IPS DF 6.9 (cell line): ENCODE data around the gene TWIST2.

Experiments used
- DNase-seq: peaks from one replicate; pipeline ENCODE4 v3.0.0-alpha.2; 2013; ENCODE audit warnings: low read depth, low spot score
- H3K27ac ChIP-seq: one replicate; pipeline ENCODE4 v1.5.1; 2013; ENCODE audit warnings: low read length, control low read depth
- H3K27me3 ChIP-seq: 2 replicates; pipeline ENCODE4 v1.6.1; 2013; ENCODE audit warnings: mild to moderate bottlenecking, low read length; ENCODE audit not compliant: control insufficient read depth, insufficient read depth
- H3K36me3 ChIP-seq: 2 replicates; pipeline ENCODE4 v1.6.1; 2013; ENCODE audit warnings: low read length; ENCODE audit not compliant: control insufficient read depth, insufficient read depth
- H3K4me1 ChIP-seq: 2 replicates; pipeline ENCODE4 v1.6.1; 2013; ENCODE audit warnings: low read length; ENCODE audit not compliant: control insufficient read depth, insufficient read depth
- H3K4me3 ChIP-seq: 2 replicates; pipeline ENCODE4 v1.5.1; 2013; ENCODE audit warnings: mild to moderate bottlenecking, low read length
- H3K9me3 ChIP-seq: 2 replicates; pipeline ENCODE4 v1.6.1; 2013; ENCODE audit warnings: low read length, inconsistent platforms; ENCODE audit not compliant: control insufficient read depth, insufficient read depth
- WGBS: extraction: QIAGEN DNeasy Blood & Tissue Kit; methylation state at CpG from one replicate; pipeline ENCODE4 v1.1.7; 2013; ENCODE audit warnings: mixed read lengths, missing lambda C conversion rate; ENCODE audit not compliant: insufficient read length, insufficient coverage; 5-methylcytosine and 5-hydroxymethylcytosine counted together

The TWIST2 gene

DNA sequence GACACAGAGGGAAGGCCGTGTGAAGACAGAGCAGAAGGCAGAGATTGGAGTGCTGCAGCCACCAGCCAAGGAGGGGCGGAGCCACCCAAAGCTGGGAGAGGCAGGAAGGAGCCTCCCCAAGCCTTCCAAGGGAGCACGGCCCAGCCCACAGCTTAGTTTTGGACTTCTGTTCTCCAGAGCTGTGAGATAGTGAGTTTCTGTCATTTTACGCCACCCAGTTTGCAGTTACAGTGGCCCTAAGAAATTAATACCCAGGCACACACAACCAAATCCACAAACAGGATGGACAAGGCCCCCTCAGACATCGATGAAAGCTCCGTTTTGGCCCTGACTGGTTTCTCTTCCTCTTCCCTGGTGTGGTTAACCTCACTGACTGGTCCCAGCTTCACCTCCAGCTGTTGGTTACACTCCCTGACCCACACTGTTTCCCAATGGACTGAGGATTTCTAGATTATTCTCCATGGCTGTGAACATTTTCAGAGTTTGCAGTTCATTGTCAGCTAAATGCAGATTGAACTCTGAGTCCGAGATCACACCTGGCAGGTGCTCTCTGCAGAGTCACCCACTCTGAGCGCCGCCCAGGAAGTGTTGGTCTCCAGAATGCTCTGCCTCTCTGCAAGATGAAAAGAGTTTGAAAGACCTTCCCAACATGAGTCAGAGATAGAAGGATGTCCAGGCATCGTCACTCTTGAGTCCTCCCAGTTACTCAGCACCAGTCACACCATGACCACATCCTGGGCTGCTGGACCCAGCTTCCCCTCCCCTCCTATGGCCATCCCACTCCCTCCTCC lies 100.2 kb downstream of the TWIST2 start:
- no peak overlapping the region for H3K27ac ChIP-seq
- no peak for DNase-seq
- peaks cover 29% of the 10 kb centered on the region for H3K9me3 ChIP-seq
- WGBS: no CpG with 5 or more reads among the region's 10 CpGs
- H3K36me3 ChIP-seq: no peaks in the 10 kb centered on the region
- H3K4me3 ChIP-seq: no peak overlapping the region
- no peaks in the 10 kb centered on the region for H3K4me1 ChIP-seq
- no peaks in the 10 kb centered on the region for H3K27me3 ChIP-seq

DNA sequence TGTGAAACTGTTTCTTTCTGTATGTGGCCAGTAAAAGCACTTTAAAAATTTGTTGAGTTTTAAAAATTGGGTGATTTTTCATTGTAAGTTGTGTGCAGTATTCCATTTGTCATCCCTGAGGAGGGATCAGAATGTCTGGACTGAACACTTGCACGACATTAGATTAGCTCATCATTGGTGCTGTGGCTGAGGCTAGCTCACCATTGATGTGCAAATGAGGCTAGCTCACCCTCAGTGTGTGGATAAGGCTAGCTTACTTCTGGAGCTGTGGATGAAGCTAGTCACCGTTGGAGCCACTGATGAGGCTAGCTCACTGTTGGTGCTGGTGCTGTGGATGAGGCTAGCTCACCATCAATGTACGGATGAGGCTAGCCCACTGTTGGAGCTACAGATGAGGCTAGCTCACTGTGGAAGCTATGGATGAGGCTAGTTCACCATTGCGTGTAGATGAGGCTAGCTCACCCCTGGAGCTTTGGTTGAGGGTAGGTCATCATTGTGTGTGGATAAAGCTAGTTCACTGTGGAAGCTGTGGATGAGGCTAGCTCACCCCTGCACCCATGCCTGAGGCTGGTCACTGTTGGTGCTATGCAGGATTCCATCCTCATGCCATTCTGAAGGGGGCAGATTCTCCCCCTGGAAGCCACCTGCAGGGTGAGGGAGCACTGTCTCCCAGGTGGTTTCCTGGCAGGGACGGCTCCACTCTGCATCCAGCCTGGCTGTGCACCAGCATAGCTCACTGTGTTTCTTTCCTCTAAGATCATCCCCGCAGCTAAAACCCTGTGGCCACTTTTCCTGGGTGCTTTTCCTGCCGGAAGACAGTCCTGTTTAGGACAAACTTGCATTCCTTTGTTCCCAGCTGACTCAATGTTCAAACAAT lies 101.1 kb downstream of the TWIST2 start:
- no CpG with 5 or more reads among the region's 7 CpGs for WGBS
- Histone ChIP-seq H3K9me3 (peaks cover 27% of the 10 kb centered on the region), H3K27ac (no peak overlapping the region), H3K27me3 (no peaks in the 10 kb centered on the region), H3K4me3 (no peak overlapping the region), H3K4me1 (no peaks in the 10 kb centered on the region), H3K36me3 (no peaks in the 10 kb centered on the region)
- DNase-seq: no peak

DNA sequence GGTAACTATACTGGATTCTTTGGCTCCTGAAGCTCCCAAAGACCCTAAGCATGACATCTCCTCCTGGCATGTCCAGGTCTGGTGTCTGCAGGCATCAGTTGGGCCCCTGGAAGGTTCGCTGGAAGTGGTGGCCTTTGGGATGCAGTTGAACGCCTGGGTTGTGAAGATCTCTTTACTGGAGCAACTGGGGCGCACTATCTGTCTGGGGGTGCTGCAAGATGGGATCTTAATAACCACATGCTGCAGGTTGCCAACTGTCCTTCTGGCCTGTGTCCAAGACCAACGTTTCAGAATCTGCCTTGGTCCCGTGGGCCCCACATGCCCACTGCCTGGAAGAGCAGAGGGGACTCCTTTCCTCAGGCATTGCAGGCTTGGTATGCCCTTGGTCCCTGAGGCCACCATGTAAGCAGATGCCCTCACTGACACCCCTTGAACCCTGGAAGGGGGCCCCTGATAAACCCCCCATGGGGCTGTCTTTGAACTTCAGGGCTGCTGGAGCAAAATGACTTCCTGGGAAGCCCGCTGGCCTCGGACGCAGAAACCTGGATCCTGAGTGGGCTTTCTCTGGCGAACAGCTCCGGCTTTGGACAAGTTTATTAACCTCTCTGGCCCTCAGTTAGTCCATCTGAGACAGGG lies 101.9 kb downstream of the TWIST2 start:
- Histone ChIP-seq H3K27me3 (no peaks in the 10 kb centered on the region), H3K4me1 (no peaks in the 10 kb centered on the region), H3K36me3 (no peaks in the 10 kb centered on the region), H3K27ac (no peak overlapping the region), H3K4me3 (no peak overlapping the region), H3K9me3 (peaks cover 27% of the 10 kb centered on the region)
- WGBS: no CpG with 5 or more reads among the region's 10 CpGs
- no peak for DNase-seq

DNA sequence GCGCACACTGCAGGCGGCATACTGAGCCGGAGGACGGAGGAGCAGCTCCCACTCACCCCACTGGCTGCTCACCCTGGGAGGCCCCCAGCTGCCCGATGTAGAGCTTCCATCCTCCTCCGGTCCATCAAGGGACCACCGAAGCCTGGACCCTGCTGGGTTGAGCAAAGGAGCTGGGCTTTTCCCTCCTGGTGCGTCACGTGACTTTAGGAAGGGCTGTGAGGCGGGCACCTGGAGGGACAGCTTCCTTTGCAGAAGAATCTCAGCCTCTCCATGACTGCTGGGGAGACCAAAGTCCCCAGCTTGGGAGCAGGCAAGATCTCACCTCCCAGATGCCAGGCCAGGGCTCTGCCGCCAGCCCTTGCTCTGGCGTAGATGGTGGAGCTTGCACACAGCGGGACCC lies 102.7 kb downstream of the TWIST2 start:
- Histone ChIP-seq H3K4me1 (no peaks in the 10 kb centered on the region), H3K36me3 (no peaks in the 10 kb centered on the region), H3K4me3 (no peak overlapping the region), H3K27me3 (no peaks in the 10 kb centered on the region), H3K27ac (no peak overlapping the region), H3K9me3 (peaks cover 32% of the 10 kb centered on the region)
- WGBS: no CpG with 5 or more reads among the region's 13 CpGs
- DNase-seq: no peak

DNA sequence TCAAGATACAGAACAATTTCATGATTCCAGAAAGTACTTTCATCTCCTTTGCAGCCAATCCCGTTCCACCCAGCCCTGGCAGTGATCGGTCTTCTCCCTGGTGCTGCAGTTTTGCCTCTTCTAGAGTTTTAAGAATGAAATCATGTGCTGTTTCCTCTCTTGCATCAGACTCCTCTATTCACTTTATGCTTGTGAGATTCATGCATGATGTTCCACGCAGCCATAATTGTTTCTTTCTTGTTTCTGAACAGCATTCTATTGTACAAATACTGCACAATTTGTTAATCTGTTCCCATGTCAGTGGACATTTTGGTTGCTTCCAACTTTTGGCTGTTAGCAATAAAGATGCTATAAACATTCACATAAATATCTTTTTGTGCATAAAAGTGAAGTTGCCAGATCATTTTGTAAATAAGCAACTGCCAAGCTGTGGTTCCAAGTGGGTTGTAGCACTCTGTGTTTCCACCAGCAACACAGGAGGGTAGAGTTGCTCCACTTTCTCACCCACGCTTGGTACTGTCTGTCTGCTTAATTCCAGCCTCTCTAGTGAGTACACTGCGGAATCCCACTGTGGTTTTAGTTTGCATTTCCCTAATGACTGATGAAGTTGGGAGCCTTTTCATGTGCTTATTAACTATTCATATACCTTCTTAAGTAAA lies 104.5 kb downstream of the TWIST2 start:
- Histone ChIP-seq H3K36me3 (no peaks in the 10 kb centered on the region), H3K27ac (no peak overlapping the region), H3K27me3 (no peaks in the 10 kb centered on the region), H3K4me1 (no peaks in the 10 kb centered on the region), H3K4me3 (no peak overlapping the region), H3K9me3 (peaks cover 35% of the 10 kb centered on the region)
- no peak for DNase-seq
- no CpG with 5 or more reads among the region's 5 CpGs for WGBS

DNA sequence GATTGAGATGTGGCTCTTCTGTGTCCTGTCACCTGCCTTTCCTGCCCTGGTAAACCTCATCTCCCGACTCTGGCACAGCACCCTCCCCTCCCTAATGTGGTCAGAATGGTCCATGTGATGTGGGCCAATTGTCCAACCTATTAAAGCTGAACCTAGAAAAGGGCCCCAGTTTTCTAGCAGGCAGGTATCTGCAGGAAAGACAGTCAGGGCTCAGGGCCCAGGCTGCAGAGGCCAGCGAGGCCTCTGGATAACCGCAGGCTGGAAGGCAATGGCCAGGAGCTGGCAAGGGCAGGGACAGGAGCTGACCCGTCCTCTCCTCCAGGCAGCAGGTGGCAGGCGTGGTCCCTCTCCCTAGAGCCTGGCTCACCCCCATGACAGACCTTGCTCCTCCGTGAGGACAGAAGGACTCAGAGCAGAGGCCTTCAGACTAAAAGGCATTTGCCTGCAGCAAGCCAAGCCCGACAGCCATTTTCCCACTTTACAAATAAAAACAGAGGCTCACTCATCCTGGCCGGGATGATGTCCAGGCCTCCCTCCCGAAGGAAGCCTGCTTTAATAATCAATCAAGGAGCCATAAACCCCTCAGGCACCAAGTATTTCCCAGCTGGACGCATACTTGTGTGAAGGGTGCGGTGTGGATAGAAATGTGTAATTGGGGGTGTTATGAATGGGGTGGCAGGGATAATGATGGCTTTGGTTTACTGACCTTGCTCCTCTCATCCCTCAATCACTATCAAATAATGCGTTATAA lies 107.1 kb downstream of the TWIST2 start:
- DNase-seq: no peak
- no peaks in the 10 kb centered on the region for H3K36me3 ChIP-seq
- WGBS: no CpG with 5 or more reads among the region's 12 CpGs

DNA sequence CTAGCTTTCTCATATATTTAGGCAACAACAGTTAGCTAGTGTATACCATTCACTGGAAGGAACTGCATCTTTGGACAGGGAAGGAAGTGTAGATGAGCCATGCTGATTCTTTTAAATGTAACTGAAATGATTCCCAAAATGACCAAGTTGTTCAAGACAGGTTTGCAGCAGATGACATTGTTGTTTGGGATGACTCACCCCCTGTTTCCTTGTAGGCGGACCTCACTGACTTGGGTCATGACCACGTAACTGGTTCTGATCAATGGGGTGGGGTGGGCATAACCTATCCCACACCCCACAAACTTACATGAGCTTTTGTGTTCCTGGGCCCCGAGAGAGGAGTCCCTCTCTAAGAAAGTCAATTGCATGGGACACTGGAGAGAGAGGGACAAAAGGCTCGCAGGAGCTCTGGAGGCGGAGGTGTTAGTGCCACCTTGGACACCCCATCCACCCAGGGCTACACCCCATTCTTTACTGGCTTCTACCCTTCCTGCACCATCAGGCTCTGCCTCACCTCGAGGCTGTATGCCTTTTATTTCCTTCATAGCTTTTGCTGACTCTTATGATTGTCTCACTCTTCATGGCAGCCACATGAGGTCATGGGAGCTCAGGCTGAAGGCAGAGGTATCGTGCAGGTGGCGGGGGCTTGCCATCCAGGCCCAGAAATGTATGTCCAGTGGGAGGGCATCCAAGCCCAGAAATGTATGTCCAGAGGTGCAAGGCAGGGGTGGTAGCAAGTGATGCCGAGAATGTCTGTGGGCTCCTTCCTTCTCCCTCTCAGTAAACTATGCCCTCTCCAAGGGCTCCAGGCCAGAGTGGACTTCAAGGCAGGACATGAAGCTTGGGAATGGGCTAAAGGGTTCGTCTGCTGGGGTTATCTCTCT lies 108.0 kb downstream of the TWIST2 start:
- no peak overlapping the region for H3K4me3 ChIP-seq
- no CpG with 5 or more reads among the region's 10 CpGs for WGBS
- peaks cover 17% of the 10 kb centered on the region for H3K9me3 ChIP-seq
- H3K27ac ChIP-seq: no peak overlapping the region
- H3K36me3 ChIP-seq: no peaks in the 10 kb centered on the region
- no peaks in the 10 kb centered on the region for H3K4me1 ChIP-seq
- no peak for DNase-seq
- no peaks in the 10 kb centered on the region for H3K27me3 ChIP-seq

More for the DNA sequence above, 107.1 kb downstream of the TWIST2 start:
- H3K9me3 ChIP-seq: peaks cover 25% of the 10 kb centered on the region
- no peaks in the 10 kb centered on the region for H3K4me1 ChIP-seq
- no peaks in the 10 kb centered on the region for H3K27me3 ChIP-seq
- no peak overlapping the region for H3K27ac ChIP-seq
- no peak overlapping the region for H3K4me3 ChIP-seq

DNA sequence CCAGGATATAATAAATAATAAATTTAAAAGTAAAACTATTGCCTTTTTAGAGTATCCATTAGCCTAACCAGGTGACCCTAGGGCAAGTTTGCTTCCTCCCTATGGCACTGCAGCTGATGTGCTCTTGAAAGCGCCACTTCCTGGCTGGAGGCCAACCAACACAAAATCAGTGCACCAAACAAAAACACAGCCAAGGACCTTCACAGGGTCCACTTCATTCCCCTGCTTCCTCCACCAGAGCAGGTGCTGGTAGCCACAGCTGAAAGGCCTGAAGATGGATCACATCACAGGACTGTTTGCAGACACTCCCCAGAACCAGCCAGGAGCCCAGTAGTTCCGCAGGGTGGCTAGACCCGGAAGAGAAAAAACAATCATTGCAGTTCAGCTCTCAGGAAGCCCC lies 108.8 kb downstream of the TWIST2 start:
- WGBS: no CpG with 5 or more reads among the region's 3 CpGs
- Histone ChIP-seq H3K27ac (no peak overlapping the region), H3K27me3 (no peaks in the 10 kb centered on the region), H3K9me3 (peaks cover 17% of the 10 kb centered on the region), H3K4me3 (no peak overlapping the region), H3K4me1 (no peaks in the 10 kb centered on the region), H3K36me3 (no peaks in the 10 kb centered on the region)
- no peak for DNase-seq
